LNCAP (cell line): ENCODE data around the gene TNRC18.

Experiments used
- TF ChIP-seq, protein P1 (sequence below): fragments of 450-650 bp; IDR thresholded peaks from 2 replicates; pipeline ENCODE4 v1.5.1; 2017; ENCODE audit warnings: mild to moderate bottlenecking

The TNRC18 gene

DNA sequence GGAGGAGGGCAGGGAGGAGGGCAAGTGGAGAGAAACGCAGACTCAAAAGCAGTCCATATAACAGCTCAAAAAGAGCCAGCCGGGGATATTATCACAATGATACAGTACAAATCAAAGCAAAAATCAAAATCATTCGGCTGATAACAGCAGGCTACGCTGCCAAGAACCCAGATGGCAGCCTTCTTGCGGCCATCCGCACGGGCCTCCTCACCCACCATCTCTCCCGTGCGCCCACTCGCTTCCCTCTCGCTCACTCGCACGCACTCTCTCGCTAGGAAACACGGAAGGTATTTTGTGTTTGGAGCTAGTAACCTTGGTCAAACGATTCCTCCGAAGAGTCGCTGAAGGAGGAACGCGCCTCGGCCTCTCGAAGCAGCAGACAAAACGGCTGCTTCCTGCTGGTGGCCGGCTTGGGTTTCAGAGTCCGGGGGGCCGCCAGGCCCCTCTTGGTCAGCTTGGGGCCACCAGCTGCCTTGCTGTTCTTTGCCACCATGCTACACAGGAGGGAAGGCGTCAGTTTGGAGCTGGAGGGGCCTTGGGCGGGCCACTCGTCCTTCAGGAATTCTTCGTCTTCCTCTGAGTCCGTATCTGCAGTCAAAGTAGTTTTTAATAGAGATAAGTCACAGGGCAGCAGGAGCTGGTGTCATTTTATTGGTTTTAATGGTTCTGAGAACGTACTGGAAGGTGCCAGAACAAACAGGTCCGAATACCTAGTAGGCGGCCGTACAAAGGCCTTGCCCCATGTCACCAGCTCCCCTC lies 71.9 kb downstream of the TNRC18 start:
- TF ChIP-seq, protein P1, sequence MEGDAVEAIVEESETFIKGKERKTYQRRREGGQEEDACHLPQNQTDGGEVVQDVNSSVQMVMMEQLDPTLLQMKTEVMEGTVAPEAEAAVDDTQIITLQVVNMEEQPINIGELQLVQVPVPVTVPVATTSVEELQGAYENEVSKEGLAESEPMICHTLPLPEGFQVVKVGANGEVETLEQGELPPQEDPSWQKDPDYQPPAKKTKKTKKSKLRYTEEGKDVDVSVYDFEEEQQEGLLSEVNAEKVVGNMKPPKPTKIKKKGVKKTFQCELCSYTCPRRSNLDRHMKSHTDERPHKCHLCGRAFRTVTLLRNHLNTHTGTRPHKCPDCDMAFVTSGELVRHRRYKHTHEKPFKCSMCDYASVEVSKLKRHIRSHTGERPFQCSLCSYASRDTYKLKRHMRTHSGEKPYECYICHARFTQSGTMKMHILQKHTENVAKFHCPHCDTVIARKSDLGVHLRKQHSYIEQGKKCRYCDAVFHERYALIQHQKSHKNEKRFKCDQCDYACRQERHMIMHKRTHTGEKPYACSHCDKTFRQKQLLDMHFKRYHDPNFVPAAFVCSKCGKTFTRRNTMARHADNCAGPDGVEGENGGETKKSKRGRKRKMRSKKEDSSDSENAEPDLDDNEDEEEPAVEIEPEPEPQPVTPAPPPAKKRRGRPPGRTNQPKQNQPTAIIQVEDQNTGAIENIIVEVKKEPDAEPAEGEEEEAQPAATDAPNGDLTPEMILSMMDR, result no peak

DNA sequence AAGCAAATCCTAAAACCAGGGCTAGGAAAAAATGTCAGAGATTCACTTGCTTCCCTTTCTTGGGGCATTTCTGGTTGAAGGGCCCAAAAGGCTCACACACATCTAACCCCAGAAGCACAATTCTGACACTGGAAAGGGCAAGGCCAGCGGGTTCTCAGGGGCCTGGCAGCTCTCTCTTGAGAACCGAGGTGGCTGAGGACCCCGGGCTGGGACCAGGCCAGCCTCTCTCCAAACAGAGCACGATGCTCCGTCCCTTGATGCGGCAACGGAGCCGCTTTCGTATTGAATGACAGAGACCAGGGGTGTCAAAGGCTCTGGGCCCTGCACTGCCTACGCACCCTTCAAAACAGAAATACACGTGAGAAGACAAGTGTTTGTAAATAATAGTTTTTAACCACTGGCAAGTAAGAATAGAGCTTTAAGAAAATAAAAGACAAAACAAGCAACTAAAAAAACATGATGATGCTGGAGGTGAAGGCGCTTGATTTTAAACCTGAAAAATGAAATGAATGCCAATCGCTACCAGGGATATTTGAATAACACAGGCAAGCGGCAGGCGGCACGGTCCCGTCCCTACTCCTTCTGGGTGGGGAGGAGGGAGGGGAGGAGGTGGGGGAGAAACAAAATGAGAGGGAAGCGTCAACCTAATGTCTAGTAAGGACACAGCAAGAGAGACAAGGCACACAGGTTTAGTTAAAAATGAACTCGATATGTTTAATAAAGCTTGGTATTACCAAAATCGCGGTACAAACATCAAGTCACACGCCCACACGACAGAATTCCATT lies 72.8 kb downstream of the TNRC18 start:
- TF ChIP-seq, protein P1, result no peak

DNA sequence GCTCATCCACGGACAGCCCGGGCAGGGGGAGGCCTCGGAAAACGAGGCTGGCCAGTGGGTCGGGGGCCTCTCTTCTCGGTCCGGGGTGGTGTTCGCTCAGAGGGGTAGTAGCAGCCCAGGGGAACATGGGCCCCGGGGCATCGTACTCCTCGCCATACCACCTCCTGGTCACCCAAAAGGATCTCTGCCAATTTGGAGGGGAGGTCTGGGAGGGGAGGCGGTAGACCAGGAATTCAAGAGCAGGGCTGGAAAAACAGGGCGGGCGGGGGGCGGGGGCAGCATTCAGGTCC lies 73.5 kb downstream of the TNRC18 start:
- TF ChIP-seq, protein P1, result no peak

DNA sequence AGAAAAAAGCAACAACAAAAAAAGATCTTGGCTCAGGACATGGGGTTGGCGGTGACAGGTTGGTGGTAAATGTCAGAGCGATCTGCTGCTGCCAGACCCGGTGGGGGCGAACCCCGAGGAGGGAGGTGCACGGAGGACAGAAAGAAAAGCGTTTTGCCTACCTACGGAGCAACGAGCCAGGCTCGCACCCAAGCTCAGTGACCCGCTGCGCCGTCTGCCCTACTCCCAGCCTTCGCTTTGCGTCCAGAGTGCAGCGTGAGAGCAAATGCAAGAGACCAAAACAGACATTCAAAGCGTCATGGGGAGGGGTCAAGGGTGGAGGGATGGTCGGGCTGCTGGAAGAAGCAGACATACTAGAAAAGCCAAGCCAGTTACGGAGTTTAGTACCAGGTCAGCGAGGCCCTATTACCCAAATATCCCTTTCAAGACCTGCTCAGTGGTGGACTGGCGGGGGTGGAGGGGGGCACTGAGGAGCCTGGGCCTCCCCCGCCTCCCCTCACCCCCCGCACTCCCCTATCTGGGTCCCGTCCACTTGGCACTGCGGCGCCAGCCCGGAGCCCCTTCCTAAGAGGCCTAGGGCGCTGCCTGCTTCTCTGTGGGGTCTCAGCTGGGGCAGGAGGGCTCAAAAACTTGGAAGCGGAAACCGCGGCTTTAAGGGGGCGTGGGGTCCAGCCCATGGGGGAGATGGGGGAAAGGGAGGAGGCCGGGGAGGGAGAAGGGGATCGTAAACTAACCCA lies 74.0 kb downstream of the TNRC18 start:
- TF ChIP-seq, protein P1, result no peak

DNA sequence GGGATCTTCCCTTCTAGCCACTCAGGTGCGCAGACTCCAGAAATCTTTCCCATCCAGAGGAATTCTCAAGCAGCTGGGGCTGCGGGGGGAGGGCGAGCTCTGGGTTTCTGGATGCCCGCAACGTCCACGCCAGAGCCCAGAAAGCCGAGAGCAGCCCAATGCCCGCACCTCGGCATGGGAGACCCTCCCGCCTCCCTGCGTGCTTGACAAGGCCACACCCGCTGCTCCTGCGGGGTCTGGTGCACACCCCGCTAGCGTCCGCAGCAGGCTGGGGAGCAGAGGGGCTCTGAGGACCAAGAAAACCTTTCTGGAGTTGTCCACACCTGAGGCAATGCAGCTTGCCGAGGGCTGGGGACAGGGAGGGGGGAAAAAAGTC lies 74.6 kb downstream of the TNRC18 start:
- TF ChIP-seq, protein P1, result no peak

DNA sequence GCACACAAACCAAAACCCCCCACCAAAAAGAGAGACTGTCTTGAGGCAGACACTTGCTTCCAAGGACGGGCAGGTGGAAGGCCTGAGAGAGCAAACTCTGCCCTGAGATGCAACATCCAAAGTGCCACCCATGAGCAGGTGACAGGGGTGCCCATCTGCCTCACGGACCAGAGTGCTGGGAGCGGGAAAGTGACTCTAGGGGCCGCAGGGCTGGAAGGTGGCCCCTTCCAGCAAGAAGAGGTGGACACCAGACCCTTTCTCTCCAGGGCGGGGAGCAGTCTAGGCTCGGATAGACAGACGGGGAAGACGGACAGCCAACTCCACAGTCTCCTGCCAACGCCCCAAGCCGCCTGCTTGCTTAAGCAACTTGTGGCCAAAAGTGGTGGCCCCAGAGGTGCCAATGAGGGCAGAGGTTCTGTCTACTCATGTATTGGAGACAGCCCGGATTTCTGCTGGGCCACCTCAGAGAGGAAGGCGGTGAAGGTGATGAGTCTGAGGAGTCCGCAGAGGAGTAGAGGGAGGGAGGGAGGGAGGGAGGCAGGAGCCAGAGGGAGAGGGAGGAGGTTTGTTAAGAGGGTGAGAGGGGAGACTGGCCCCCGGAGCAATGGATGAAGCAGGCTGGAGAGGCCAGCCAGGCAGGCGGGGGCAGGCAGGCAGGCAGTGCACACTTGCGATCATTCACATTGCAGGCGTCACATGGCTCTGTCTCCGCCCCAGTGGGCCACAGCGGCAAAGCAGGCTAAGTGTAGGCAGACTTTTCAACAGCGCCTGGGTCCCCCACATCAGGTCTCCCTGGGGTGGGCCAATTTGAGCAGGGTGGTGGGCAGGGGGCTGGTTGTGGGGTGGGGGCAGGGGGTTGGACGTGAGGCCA lies 75.3 kb downstream of the TNRC18 start:
- TF ChIP-seq, protein P1, result no peak

DNA sequence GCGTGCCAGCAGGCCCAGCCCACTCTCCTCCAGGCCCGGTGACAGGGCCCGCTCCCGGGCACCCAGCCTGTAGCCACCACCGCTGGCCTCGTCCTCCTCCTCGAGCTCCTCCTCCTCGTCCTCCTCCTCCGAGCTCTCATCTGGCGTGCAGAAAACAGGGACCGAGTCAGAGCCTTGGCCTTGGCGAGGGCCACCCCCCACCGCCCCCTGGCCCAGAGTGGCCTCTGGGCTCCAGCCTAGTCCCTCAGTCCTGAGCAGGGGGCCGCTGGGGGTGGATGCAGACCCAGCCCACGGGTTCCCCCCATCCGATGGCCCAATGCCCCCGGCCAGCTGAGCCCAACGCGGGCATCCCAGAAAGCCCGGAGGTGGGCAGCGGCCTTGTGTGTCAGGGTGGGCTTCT lies 78.0 kb downstream of the TNRC18 start:
- TF ChIP-seq, protein P1, result no peak
